Globus pallidus (tissue), 1 donor: ENCODE measurements around the gene ARFGEF3.
"Not testable (repeated sequence)": the region's sequence is repeated elsewhere in the genome, so short reads cannot be mapped to it uniquely, and the experiment has no call there.

Experiments used
- DNase-seq: peaks from one replicate; pipeline ENCODE4 v3.0.0-alpha.2; 2015; ENCODE audit warnings: low spot score

The ARFGEF3 gene, protein sequence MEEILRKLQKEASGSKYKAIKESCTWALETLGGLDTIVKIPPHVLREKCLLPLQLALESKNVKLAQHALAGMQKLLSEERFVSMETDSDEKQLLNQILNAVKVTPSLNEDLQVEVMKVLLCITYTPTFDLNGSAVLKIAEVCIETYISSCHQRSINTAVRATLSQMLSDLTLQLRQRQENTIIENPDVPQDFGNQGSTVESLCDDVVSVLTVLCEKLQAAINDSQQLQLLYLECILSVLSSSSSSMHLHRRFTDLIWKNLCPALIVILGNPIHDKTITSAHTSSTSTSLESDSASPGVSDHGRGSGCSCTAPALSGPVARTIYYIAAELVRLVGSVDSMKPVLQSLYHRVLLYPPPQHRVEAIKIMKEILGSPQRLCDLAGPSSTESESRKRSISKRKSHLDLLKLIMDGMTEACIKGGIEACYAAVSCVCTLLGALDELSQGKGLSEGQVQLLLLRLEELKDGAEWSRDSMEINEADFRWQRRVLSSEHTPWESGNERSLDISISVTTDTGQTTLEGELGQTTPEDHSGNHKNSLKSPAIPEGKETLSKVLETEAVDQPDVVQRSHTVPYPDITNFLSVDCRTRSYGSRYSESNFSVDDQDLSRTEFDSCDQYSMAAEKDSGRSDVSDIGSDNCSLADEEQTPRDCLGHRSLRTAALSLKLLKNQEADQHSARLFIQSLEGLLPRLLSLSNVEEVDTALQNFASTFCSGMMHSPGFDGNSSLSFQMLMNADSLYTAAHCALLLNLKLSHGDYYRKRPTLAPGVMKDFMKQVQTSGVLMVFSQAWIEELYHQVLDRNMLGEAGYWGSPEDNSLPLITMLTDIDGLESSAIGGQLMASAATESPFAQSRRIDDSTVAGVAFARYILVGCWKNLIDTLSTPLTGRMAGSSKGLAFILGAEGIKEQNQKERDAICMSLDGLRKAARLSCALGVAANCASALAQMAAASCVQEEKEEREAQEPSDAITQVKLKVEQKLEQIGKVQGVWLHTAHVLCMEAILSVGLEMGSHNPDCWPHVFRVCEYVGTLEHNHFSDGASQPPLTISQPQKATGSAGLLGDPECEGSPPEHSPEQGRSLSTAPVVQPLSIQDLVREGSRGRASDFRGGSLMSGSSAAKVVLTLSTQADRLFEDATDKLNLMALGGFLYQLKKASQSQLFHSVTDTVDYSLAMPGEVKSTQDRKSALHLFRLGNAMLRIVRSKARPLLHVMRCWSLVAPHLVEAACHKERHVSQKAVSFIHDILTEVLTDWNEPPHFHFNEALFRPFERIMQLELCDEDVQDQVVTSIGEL (N-terminal part only)

DNA sequence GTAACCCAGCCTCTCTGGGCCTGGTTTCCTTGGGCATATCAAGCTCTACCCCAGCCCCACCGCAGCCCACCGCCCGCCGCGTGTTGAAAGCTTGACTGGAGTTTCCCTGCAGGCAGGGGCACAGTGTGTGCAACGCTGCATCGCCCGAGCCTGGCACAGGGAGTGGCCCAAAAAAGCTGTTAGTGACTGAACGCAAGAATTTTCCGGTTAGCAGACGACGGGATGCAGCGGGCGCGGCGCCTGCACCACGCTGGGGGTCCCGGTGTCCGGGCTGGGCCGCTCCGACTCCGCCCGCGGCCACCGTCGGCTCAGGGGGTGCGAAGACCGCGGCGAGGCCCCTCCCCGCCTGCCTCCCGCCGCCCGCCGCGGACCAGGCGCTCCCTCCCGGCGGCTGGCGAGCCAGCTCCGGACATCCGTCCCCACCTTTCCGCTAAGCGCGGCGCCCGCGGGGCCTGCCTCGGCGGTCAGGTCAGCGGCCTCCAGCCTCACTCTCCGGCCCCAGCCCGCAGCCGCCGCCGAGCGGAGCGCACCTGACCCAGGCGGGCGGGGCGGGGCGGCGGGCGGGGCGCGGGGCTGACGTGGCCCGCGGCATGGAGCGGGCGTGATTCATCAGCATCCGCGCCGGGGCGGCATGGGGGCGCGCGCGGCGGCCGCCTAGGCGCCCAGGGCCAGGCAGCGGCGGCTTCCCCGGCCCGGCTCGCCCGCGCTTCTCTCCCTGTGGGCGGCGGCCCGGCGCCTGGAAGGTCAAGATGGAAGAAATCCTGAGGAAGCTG lies at the start of gene ARFGEF3:
Gene ARFGEF3, plus strand, starts transcription at position 602 of the 773 bp plus-strand sequence. Its CDS starts 148 bp downstream, at position 750.
- DNase-seq = peak; percentile 69

DNA sequence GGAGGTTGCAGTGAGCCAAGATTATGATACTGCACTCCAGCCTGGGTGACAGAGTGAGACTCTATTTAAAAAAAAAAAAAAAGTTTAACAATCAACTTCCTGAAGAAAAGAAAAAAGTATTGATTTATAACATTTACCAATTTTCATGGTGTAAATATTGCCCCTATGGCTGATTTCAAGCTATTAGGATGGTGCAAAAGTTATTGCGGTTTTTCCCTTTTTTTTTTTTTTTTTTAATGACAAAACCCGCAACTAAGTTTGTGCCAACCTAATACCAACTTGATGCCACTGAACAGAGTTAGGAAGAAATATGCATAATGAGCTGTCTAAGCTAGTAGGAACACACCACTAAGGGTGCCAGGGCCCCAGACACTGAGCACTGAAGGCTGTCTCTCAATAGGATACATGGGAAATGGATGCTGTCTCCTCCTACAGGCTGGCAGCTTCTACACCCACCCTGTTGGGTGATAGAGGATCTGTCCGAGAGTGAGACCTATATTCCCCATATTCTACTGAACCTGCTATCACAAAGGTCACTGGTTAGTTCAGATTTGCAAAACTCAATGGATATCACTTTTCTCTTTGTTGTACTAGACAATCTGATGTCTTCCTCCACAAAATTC lies 48.0 kb upstream of the ARFGEF3 start:
- DNase-seq = no peak

DNA sequence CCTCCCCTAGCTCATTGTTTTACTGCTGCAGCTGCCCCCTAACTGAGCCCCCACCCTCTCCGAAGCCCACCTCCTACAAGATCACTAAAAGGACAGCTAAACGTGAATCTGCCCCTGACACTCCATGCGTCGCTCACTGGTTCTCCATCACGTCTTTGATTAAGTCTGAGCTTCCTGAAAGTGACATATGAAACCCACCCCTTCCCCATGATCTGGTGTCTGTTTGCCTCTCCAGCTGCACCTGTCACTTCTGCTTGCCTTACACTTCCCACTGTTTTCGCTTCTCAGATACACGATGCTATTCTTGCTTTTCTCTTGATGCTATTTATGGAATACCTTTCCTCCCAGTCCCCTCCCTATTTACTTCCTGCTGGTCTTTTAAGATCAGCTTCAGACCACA lies 46.5 kb upstream of the ARFGEF3 start:
- no peak for DNase-seq

DNA sequence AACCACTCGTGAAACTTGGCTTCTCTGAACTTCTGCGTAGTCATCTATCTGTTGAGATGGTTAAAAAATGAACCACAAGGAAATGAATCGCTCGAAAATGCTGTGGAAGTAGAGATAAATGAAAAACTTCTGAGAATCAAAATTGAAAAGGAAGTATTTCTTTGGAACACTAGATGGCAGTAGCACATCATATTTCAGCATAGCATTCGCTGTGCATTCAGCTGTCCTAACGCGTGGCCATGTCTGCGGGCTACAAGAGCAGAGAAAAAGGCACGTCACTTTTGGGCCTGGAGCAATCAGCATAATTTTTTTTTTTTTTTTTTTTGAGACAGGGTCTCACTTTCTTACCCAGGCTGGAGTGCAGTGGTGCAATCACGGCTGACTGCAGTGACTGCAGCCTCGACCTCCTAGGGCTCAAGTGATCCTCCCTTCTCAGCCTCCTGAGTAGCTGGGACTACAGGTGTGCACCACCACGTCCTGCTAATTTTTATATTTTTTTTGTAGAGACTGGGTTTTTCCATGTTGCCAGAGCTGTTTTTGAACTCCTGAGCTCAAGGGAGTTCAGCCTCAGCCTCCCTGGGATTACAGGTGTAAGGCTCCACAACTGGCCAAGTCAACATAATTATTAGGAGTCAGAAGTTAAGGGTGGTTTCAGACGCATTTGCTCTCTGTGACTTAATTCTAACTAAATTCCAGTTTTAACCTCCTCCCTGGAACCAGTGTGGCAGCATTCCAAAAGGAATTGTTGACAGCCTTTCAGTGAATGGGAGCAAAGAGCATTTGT lies 45.7 kb upstream of the ARFGEF3 start:
- DNase-seq = peak; percentile 79

DNA sequence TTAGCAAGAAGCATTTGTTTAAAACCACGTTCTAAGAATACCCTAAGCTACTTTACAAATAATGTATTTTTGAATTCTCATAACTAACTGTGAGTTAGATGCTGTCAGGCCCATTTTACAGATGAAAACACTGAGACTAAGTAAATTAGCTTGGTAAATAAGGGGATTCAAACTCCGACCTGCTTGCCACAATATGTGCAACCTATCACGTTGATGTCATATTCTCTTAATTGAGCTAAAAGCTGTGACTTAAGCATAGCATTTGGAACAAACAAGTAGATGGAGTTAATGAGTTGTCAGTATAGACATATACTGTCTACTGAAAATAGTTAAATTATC lies 45.1 kb upstream of the ARFGEF3 start:
- DNase-seq = no peak

DNA sequence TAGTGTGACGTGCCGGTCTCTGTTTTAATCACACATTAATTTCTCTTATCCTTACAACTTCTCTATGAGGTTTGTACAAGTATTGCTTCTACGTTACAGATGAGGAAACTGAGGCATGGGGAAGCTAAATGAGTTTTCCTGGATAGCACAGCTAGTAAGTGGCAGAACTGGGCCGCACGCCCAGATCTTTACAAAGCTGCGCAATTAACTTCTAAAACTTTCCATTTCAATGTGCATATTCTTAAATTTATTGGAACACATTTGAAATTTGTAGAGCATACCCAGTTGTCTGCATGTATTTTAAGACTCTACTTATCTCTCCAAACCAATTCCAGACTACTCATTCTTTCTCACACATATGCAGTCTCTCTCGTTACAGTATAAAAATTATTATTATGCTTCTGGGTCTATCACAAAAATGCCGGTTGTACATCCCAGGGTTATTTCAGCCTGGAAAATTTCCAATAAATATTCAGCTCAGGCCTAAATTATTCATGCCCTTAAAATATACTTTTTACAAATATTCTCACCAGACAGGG lies 44.3 kb upstream of the ARFGEF3 start:
- DNase-seq = no peak

DNA sequence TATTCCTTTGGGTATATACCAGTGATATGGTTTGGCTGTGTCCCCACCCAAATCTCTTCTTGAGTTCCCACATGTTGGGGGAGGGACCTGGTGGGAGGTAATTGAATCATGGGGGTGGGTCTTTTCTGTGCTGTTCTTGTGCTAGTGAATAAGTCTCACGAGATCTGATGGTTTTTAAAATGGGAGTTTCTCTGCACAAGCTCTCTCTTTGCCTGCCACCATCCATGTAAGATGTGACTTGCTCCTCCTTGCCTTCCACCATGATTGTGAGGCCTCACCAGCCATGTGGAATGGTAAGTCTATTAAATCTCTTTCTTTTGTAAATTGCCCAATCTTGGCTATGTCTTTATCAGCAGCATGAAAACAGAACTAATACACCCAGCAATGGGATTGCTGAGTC lies 42.5 kb upstream of the ARFGEF3 start:
- not testable (repeated sequence) for DNase-seq

DNA sequence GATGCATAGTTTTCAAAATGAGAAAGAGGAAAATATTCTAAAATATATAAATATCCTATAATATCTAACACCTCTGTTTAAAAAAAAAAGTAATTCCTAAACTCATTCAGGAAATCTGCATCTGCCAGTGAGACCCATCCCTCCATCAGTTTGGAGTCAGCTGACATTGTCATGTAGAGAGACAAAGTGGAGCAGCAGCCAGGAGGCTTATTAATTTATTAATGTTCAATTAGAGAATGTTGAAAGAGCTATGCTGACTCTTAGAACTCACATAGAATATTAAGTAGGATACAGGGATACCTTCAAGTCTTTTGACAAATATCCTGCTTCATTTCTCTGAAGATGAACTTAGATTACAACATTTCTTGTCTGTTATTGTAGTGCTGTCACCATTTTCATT lies 41.8 kb upstream of the ARFGEF3 start:
- DNase-seq = no peak

DNA sequence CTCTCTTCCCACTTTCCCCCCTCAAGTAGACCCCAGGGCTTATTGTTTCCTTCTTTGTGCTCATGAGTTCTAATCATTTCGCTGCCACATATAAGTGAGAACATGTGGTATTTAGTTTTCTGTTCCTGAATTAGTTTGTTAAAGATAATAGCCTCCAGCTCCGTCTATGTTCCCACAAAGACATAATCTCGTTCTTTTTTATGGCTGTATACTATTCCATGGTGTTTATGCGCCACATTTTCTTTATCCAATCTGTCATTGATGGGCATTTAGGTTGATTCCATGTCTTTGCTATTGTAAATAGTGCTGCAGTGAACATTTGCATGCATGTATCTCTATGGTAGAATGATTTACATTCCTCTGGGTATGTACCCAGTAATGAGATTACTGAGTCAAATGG lies 37.6 kb upstream of the ARFGEF3 start:
- no peak for DNase-seq

DNA sequence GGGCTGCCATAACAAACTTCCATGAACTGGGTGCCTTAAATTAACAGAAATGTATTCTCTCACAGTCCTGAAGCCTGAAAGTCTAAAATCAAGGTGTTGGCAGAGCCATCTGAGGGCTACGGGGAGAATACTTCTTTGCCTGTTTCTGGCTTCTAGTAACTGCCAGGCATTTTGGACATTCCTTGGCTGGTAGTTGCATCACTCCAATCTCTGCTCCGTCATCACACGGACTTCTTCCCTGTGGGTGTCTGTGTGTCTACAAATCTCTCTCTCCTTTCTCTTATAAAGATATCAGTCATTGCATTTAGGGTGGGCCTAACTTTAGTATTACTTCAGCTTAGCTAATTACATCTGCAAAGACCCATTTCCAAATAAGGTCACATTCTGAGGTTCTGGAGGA lies 33.6 kb upstream of the ARFGEF3 start:
- DNase-seq = no peak

DNA sequence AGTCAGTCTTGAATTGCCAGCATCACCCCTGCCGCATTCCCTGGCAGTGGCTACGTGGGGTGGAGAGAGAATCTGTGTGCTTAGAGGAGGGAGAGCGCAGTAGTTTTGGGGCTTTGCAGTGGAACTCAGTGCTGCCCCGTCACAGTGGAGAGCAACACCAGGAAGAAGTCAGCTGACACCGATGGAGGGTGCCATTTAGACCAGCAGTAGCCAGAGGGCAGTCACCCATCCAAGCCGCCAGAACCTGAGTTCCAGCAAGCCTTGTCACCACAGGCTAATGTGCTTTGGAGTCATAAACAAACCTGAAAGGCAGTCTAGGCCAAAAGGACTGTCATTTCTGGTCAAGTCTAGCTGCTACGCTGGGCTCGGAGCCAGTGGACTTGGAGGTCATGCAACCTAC lies 32.5 kb upstream of the ARFGEF3 start:
- no peak for DNase-seq

DNA sequence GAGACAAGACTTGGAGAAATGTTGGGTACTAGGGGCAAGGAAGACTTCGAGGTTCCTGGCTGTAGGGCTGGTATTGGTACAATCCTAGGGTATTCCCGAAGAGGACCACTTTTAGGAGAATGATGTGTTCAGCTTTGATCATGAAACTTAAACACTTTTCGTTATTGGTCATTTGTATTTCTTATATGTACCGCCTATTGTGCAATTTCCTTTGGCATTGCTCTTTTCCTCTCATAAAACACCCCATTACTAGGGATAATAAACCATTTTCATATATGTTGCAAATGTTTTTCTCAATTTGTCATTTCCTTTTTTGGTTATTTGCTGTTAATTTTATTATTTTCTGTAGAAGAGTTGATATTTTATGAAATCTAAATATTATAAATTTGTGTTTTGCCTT lies 18.9 kb upstream of the ARFGEF3 start:
- DNase-seq = no peak

DNA sequence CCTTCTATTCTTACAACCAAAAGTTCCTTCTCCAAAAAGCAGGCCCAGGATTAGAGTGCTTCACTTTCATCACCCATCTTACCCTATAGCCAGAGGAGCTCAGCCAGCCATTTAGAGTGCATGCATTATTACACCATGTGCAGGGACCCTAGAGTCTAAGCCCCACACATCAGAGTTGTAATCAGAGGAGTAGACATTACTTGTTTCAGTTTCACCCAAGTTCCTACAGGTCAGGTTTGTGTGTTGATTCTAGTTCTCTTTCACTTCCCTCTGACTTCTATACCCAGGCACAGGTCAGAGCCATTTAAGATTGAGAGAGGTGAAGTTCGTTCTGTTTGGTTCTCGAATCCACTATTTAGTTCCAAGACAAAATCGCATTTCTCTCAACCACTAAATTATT lies 16.3 kb upstream of the ARFGEF3 start:
- no peak for DNase-seq

DNA sequence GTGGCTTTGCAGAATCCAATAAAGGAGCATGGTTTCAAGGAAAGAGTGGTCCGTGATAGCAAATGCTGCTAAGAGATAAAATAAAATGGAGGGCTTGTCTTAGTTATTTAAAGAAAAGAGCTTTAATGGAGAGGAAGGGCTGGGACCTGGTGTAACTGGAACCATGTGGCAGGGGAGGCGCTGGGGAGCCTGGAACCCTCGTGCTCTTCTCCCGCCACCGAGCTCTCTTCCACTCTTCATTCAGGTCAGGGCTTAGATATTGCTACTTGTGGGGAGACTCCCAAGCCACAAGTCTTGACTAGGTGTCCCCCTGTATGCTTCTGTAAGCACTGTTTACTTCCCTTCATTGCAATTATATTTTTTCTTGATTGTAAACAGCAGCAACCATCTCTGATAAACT lies 15.2 kb upstream of the ARFGEF3 start:
- DNase-seq = no peak

DNA sequence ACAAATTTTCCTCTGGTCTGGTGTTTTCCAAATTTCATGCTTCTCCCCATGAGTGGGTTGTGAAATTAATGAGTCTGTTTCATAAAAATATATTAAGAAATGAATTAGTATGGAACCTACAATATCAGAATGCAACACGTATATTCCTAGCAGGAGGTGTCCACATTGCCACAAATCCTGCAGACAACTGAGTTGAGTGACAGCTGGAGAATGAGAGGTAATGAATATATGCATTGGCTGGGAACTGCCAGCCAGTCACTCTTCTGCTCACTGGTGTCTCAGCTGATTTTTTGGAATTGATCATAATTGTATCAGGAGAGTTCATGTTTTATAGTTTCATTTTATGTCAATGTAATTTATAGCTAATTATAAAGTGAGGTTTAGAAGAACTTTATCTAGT lies 6.3 kb upstream of the ARFGEF3 start:
- DNase-seq = no peak

DNA sequence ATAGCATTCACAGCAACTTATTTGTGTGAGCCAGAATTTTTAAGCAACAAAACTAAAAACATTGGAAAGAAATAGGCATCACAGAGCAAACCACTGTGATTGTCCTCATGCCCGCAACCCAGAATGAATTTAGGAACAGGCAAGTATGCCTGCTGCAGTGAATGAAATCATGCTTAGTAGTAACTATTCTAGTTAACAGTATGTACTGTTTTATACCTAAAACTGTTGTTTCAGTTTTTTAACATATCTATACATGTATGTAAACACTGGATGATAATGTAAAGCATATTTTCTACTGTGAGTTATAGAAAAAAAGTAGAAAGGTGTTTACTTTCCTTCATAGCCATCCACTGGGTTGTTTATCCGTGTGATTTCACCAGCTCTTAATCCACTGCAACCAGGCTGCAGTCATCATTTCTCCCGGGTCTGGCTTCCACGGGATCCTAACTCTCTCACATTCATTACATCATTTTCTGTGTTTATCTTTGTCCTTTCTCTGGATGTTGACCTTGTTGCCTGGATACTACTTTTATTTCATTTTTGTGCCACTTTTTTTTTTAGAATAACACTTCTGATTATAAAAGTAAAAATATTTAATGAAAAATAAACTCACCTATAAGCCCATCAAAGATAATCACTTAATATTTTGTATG lies 3.6 kb upstream of the ARFGEF3 start:
- peak; percentile 47 for DNase-seq

DNA sequence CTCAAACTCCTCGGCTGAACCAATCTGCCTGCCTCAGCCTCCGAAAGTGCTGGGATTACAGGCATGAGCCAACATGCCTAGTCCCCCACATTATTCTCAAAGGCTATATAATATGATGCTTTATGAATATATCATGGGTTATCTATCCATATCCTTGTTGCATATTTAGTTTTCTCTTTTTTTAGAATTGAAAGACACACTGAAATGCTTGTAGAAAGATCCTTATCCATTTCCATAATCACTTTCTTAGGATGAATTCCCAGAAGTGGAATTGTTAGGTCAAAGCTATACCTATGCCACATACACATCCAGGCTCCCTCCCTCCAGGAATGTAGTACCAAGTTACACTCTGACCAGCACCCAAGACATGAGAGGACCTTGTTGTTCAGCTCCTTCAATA lies 2.5 kb upstream of the ARFGEF3 start:
- no peak for DNase-seq

DNA sequence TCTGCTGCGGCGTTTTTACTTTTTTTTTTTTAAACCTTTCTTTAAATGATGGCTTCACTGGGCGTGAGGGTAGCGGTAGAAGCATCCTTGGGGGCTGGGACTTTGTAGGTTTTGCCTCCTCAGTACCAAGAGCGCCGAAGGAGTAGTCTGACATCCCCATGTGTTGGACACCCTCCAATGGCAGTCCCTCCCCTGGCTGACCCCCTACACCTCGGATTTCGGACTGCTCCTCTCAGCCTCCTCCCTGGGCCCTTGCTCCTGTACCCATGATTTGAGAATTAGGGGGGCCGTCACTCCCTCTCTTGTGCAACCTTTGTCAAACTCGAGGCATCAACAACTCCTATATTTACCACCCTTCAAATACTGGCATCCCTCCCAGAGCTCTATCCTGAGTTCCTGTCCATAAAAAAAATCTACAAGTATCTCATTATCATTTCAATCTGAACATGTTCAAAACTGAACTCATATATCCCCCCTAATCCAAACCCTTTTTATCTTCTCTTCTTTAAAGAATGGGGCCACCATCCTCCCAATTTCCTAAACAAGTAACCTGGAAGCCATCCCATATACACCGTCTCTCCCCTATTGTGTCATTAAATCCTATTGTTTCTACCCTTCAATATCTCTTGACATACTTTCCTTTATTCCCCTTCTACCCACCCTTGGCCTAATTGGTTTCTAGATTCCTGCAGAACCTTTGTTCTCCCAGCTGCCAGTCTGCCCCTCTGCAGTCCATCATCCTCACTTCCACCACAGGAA lies 1.2 kb upstream of the ARFGEF3 start:
- no peak for DNase-seq

DNA sequence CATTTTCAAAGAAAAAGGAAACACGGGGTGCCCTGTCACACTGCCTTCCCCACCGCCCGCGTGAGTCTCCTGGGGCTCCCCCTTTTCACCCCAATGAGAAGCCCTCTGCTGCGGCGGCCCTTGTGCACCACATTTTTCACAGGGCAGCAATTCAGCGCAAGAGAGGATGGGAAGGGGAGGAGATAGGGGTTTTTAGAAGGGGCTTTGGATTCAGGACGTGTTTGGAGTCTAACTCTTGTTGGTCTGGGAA lies 726 bp upstream of the ARFGEF3 start:
- DNase-seq = no peak
